Measurements from ENCODE around the gene MAP4.

DNA sequence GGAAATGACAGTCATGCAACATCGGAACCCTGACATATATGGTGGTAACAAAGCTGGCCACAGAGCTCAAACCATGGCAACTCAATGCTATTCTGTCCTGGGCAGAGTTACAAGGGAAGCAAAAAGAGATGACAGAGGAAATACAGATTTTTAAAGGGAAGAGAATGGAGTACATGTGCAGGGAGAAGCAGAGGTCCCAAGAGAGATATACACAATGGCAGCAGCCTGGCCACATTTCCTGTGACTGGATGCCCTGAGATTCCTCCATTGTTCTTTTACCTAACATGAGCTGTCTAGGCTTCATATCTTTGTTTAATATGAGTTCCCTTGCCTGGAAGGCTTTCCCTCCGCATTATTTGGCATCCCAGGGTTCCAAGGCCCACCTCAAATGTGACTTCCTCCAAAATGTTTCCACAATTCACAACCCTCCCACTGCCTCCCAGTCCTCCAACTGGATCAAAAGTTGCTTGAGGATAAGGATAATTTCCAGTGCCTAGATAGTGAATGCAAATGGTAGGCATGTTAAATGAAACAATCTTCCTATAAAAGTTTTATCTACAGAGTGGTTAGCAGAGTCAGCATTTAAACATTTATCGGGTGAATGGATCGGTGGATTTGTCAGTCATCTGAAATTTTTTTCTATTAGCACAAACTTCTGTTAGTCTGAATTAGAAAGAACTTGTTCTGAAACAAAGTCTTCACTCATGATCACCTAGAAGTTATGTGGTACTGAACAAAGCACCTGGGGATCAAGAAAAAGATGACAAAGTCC, 127.0 kb downstream of the MAP4 start:
- TF ChIP-seq, protein P1, sequence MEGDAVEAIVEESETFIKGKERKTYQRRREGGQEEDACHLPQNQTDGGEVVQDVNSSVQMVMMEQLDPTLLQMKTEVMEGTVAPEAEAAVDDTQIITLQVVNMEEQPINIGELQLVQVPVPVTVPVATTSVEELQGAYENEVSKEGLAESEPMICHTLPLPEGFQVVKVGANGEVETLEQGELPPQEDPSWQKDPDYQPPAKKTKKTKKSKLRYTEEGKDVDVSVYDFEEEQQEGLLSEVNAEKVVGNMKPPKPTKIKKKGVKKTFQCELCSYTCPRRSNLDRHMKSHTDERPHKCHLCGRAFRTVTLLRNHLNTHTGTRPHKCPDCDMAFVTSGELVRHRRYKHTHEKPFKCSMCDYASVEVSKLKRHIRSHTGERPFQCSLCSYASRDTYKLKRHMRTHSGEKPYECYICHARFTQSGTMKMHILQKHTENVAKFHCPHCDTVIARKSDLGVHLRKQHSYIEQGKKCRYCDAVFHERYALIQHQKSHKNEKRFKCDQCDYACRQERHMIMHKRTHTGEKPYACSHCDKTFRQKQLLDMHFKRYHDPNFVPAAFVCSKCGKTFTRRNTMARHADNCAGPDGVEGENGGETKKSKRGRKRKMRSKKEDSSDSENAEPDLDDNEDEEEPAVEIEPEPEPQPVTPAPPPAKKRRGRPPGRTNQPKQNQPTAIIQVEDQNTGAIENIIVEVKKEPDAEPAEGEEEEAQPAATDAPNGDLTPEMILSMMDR (IDR thresholded peaks at IDR 0.05), result no peak
- no peak for TF ChIP-seq POLR2AphosphoS5 (IDR thresholded peaks at IDR 0.05)
